Fibroblast of skin of right quadriceps (primary cell): ENCODE measurements around the gene SYT8.
A peak's percentile ranks its signal among the peaks of the same experiment; 100 is the strongest.
"Not testable (repeated sequence)": the region's sequence is repeated elsewhere in the genome, so short reads cannot be mapped to it uniquely, and the experiment has no call there.

Source experiments
- DNase-seq: peaks from one replicate; pipeline ENCODE4 v3.0.0-alpha.2; 2013

The SYT8 gene

DNA sequence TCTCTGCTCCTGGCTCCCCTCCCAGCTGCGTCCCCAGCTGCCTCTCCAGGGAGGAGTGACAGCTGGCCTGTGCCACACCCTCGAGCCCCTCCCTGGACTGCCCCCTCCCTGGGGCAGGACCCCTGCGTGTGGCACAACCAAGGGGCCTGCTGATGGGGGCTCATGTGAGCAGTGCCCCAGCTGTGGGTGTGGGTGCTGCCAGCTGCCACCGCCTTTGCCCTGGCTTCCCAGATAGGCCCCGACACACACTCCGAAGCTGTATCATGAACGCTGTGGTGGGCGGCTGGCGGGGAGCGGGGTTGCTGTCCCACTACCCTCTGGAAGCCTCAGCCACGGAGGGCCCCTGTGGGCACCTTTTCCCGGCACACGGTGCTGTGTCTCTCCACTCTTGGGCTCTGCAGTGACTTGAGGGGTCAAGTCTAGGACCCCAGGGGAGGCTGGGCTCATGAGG is 41.1 kb downstream of the SYT8 start:
- DNase-seq = not testable (repeated sequence)

DNA sequence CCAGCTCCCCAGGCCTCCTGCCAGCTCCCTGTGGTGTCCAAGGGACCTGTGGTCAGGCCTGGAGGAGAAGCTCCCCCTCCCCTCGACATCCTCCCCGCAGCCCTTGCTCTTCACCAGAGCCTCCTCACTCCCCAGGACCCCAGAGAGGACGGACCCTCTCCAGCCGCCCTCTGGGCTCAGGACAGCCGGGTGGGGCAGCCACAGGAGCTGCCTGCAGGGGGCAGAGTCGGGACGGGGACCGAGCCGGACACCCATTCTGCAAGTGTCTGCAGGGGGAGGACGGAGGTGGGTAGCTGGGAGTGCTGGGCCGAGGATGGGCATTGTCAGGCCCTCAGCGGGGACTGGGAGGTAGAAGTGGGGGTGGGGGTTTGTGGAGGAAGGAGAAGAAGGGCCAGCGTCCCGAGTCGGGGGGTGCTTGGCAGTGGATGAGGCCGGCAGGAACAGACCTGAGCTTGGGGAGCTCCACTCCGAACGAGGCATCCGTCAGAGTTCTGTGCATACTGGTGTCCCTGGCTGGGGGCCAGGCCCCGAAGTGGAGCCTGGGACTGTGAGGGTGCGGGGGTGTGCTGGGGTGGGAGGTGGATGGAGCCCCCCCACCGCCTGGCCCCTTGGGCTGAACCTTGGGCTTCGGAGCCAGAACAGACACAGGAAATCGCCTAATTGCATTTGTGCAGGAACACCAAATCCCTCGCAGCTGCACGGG is 41.7 kb downstream of the SYT8 start:
- DNase-seq = peak; percentile 46

DNA sequence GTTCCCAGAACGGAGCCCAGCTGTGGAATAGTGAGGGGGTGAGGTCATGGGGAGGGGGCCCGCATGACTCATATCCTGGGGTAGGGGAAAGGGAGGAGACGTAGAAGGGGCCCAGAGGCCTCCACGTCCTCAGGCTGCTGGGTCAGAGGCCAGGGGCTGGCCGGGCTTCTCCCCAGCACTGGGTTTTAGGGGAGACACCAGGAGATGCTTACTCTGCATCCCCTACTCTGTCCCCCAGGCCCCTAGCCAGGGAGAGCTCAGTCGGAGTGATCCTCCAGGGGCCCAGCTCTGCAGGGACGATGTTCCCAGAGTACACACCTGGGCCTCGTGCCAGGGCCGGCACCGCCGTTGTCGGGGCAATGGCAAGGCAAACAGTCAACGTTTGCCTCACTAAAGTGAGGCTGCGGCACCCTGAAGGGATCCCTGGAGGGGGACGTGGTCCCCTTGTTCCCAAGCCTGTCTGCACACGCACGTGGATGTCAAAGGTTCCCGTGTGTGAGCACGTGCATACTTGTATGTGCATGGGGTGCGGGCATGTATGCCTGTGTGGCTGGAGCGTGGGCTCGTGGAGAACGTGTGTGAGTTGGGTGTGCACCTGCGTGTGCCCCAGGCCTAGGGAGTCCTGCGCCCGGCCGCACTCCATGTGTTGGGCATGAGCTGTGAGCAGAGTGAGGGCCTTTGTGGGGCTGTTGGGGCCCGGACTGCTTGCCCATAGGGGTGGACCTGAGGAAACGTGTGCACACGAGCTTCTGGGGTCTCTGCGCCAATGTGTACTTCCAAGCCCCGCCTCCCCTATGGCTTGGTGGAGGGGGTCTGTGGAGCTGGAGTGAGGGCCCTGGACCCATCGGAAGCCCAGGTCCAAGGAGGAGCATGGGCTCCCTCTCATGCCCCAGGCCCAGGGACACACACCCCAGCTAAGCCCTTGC is 42.7 kb downstream of the SYT8 start:
- DNase-seq = peak; percentile 45

DNA sequence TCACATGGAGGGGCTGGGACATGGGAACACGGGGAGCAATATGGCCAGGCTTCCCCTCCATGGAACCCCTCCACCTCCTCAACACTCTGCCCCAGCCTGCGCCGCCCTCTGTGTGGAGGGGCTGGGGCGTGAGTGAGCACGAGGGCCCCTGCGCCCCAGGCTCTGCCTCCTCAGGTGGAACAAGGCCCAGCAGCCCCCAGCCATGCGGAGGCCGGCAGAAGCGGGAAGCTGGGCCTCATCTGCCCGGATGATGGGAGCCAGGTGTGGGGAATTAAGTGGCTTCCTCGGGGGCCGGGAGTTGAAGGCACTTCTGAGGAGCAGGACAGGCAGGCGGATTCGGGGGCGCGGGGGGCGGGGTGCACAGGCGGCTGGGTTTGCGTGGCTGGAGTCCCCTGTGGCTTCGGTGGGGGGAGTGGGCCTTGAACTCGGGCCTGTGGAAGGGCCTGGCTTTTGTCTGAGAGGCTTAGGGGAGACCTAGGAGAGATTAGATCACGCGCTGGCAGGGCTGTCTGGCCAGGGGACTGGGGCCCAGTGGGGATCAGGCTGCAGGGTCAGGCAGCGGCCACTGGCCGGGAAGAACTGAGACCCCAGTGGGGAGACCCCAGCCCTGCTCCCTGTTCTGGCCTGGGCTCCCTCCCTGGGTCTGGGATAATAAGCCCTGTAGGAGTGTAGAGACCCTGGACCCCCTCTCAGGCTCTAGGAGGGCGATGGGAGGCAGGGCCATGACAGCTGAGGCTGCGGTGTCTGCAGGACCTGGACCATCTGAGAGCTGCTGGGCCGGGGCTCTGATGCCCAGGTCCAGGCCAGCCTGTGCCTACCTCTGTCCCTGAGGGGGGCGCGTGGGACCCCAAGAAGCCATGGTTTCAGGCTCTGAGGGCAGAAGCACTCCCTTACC is 43.6 kb downstream of the SYT8 start:
- DNase-seq = no peak

DNA sequence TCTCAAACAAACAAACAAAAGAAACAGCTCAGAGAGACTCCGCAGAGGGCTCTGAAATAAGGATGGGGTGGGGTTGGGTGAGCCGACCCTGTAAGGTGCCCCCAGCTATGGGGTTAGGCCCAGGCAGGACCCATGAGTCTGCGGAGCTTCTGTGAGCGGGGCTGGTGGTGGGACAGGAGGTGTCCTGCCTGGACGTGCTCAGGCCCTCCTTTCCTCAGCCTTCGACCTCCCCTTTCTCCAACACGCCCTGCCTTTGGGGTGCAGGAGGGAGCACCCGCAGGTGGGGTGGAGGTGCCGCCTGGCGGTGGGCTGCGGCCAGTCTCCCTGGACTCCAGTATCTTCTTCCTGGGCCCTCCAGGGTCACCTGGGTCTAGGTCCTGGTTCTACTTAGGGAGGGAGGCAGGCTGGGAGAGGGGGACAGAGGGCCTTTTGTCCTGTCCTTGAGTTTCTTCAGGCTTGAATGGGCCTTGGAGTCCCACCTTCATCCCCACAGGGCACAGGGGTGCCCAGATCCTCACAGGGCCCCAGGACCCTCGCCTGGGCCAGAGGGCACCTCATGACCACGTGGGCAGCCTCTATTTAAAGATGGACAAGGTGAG is 44.7 kb downstream of the SYT8 start:
- DNase-seq = no peak

DNA sequence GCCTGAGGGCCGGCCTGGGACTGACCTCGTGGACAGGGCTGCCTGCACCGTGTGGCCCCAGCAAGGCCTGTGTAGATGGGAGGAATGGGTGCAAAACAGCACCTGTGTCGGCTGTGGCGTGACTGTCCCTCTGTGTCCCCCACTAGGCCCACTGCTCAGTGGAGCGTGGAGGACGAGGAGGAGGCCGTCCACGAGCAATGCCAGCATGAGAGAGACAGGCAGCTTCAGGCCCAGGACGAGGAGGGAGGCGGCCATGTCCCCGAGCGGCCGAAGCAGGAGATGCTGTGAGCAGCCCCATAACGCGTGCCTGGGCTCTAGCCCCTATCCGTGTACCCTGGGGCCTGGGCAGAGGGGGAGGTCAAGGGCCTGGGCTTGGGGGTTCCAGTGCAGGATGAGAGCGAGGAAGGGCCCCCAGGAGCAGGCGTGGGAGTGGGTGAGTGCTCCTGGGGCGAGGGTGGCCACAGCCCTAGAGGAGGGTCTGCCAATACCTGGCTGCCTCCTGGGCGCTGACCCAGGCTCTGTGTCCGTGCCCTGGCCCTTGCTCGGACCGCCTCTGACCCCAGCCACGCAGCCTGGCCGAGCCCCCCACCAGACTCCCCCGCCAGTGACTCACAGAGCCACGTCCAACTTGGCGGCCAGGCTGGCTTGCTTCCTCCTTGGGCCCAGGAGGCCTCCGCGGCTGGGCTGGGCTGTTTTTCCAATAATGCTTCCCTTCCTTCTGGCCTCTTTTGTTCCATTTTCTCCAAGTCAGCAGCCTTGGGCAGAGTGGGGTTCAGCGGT is 45.3 kb downstream of the SYT8 start:
- peak; percentile 52 for DNase-seq

DNA sequence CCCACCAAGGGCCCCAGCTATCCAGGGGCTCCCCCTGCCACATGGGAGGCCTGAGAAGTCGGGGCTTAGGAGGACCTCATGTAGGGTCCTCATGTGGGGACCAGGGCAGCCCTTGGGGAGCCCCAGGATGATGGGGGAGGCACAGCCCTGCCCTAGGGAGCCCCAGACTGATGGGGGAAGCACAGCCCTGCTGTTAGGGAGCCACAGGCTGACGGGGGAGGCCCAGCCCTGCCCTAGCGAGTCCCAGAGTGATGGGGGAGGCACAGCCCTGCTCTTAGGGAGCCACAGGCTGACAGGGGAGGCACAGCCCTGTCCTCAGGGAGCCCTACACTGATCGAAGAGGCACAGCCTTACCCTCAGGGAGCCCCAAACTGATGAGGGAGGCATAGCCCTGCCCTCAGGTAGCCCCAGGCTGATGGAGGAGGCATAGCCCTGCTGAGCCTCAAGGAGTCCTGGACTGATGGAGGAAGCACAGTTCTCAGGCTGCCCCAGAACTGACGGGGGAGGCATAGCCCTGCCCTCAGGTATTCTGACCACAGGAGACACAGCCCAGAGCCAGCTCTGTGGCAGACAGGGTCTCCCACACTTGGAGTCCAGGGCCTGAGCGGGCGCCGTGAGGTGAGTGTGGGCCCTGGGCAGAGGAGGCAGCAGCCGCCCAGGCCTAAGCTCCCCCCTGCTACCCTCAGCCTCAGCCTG is 46.1 kb downstream of the SYT8 start:
- DNase-seq = no peak

DNA sequence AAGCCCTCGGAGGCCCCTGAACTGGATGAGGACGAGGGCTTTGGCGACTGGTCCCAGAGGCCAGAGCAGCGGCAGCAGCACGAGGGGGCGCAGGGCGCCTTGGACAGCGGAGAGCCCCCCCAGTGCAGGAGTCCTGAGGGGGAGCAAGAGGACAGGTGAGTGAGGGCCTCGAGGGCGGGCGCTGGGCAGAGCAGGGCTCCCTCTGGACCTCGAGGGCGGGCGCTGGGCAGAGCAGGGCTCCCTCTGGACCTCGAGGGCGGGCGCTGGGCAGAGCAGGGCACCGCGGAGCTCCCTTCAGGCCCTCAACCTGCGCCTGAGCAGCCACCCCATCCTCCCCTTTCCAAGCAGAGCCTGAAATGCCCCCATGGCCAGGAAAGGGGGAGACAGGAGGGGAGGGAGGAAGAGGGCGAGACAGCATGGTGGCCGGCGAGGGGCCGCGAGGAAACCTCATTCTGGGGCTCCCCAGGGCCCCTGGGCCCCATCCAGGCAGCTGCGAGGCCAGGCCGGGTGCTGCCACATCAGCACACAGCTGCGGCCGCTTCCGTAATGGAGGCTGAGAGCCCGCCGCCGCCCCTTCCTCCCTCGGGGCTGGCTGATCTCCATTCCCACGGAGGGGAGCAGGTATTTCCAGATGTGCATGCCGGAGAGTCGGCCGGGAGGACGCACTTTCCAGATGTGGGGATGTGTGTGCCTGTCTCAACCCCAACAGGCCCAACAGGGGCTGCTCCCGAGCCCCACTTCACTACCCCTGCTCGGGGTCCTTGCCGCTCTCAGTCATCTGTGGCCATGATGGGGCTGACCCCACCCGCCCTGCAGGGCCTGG is 46.9 kb downstream of the SYT8 start:
- peak; percentile 29 for DNase-seq

DNA sequence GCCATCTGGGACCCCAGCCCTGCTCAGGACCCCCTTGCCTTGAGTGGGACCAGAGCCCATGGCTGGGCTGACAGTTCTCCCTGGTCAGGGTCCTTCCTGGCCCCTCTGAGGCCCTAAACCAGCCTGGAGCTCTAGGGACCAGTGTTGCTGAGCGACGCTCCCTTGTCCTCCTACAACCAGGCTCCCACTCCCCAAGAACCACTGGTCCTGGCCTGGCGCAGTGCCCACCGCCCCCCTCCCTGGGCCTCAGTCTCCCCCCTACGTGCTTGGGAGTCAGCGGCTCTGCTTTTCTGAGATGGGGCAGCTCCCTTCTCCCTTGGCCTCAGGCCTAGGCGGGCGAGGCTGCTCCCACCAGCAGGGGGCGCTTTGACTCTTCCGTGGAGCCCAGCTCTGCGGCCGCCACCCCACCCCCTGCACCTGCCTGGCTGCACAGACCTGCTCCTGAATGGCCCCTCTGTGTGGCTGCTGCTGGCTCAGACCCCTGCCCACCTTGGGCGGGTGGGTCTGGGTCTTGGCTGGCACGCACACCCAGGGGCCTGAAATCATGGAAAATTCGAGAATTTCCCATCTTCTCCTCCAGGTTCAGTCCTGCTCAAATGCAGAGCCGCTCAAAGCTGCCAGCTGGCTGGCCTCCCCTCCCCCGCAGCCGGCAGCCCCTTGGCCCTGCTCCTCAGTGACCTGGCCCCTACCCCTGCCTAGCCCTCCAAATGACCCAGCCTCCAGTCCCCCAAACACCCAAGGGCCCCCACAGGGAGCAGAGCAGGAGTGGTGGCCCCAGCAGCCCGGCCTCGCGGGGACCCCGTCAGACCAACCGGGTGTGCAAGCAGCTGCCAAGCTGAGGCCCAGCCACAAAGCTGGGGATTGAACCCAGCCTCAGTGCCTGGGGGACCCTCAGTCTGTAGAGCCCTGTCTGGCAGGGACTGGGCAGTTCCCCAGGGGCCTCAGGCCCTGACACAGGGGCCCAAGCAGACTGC is 47.8 kb downstream of the SYT8 start:
- peak; percentile 62 for DNase-seq

DNA sequence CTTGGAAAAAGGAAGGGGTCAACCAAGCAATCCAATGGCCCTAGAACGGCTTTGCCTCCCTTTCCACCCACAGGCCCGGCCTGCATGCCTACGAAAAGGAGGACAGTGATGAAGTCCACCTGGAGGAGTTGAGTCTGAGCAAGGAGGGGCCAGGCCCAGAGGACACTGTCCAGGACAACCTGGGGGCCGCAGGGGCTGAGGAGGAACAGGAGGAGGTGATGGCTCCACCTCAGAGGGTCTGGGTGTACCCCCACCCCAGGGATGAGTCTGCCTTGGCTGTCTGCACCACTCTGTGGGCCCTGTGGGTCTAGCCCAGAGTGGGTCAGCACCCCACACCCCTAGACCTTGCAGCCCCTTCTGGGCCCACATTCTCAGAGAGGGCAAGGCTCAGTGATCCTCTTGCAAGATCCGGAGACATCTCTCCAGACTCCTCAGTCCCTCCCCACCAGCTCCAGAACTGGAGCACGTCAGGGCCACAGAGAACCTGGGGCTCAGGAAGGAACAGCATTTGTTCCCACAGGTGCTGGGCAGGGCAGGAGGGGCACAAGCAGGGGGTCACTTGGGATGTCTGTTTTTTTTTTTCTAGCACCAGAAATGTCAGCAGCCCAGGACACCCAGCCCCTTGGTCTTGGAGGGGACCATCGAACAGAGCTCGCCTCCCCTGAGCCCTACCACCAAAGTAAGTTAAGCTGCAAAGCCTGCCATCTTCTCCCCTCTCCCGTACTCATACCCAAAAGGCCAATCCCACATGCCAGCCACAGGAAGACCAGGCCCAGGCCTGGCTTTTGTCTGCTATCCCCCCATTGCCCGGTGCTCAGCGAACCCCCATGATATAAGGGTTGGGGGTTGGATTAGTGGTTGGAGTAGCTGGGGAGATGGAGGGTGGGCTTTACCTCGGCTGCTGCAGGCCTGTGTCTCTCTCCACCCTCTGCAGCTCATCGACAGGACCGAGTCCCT is 48.8 kb downstream of the SYT8 start:
- no peak for DNase-seq

DNA sequence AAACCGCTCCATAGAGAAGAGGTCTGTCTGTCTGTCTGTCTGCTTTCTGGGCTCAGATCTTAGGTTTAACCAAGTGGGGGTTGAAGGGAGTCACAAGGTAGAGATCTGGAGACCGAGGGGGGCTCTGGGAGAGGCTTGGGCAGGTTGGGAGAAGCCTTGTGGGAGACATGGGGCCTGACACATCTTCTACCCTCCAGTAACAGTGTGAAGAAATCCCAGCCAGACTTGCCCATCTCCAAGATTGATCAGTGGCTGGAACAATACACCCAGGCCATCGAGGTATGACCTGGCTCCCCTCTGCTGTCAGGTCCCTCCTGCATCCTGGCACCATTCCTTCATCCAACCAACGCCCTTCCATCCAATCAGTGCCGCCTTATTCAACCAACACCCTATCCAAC is 49.5 kb downstream of the SYT8 start:
- no peak for DNase-seq

DNA sequence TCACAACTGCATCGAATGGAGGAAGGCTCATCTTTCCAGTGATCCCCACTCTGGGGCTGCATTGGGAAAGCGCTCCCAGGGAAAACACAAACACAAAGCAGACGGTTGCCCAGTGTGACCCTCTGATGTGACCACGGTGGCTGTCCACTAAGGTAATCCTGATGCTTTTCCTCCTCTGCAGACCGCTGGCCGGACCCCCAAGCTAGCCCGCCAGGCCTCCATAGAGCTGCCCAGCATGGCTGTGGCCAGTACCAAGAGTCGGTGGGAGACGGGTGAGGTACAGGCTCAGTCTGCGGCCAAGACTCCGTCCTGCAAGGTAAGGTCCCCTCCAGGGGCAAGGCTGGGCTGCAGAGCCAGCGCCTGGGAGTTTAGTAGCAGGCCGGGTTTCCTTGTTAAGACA is 51.8 kb downstream of the SYT8 start:
- not testable (repeated sequence) for DNase-seq
